Heart right ventricle (tissue), 16 donors: ENCODE measurements around the gene GMDS. TPM values are rescaled to one million over a fixed set of nuclear protein-coding genes. Genes with fewer than 3 reads are reported as not detected.

Experiments
- ATAC-seq, 8 donors: fragments of 200-7000 bp; cut with Tn5 transposase; one replicate each; pipeline ENCODE4 v1.9.1; 2020; ENCODE audit warnings: mild to moderate bottlenecking in 8 of 8, moderate library complexity in 8 of 8, moderate number of reproducible peaks in 1 of 8
- DNase-seq, 2 donors: peaks; one replicate each; pipeline ENCODE4 v3.0.0-alpha.2; 2020
- H3K27ac ChIP-seq, 10 donors: fragments of 200-600 bp; sonication (generic) in 2 of 10; one replicate each; pipeline versions ENCODE4 v1.5.0 to v1.8.0; 2020 to 2022; ENCODE audit warnings: mild to moderate bottlenecking in 3 of 10
- H3K27me3 ChIP-seq, 7 donors: fragments of 200-600 bp; one replicate each; pipeline ENCODE4 v1.8.0; 2021 to 2022; ENCODE audit warnings: mild to moderate bottlenecking in 2 of 7
- H3K36me3 ChIP-seq, 9 donors: fragments of 200-600 bp; sonication (generic) in 1 of 9; one replicate each; pipeline versions ENCODE4 v1.5.0 to v1.8.0; 2020 to 2022; ENCODE audit warnings: mild to moderate bottlenecking in 2 of 9
- H3K4me1 ChIP-seq, 9 donors: fragments of 200-600 bp; sonication (generic) in 1 of 9; one replicate each; pipeline versions ENCODE4 v1.5.0 to v1.8.0; 2020 to 2022; ENCODE audit warnings: mild to moderate bottlenecking in 4 of 9
- H3K4me3 ChIP-seq, 10 donors: fragments of 200-600 bp; sonication (generic) in 2 of 10; one replicate each; pipeline versions ENCODE4 v1.5.0 to v1.8.0; 2020 to 2022; ENCODE audit warnings: mild to moderate bottlenecking in 7 of 10, moderate library complexity in 2 of 10
- H3K9me3 ChIP-seq, 11 donors: fragments of 200-600 bp in 10 of 11; sonication (generic) in 2 of 11; one replicate each; pipeline versions ENCODE4 v1.5.0 to v1.8.0; 2013 to 2022; ENCODE audit warnings: mild to moderate bottlenecking in 2 of 11, control low read depth in 1 of 11, moderate library complexity in 1 of 11
- CTCF ChIP-seq, 9 donors: fragments of 200-600 bp; sonication (generic) in 2 of 9; IDR thresholded peaks; one replicate each; pipeline versions ENCODE4 v1.5.0 to v1.8.0; 2021 to 2022; ENCODE audit warnings: antibody characterized with exemption in 9 of 9, mild to moderate bottlenecking in 5 of 9, moderate library complexity in 1 of 9
- WGBS, 2 donors: extraction: QIAGEN DNeasy Blood & Tissue Kit; methylation state at CpG; one replicate each; pipeline ENCODE4 v1.1.7; 2013; ENCODE audit warnings: inconsistent platforms in 1 of 2; 5-methylcytosine and 5-hydroxymethylcytosine counted together
- intact Hi-C, 10 donors: fragments of 100-400 bp; cut with DNase I; formaldehyde crosslinking; loops; one replicate each; pipeline versions ENCODE4 v1.11.1 to v1.14.2; 2022
- polyA plus RNA-seq, 2 donors: library from polyadenylated mRNA; stranded (reverse); fragments of 200-250 nt; gene quantifications; one replicate each; pipeline ENCODE4 v1.2.3, GENCODE V29; 2013
- total RNA-seq, 10 donors: library from RNA; stranded (reverse); fragmentation: NEBNext Ultra II Directional in 3 of 10; extraction: Animal tissue kit (Norgen Biotek cat#: 25700) in 3 of 10; gene quantifications; one replicate each; pipeline versions ENCODE4 v1.2.1 to v1.2.4, GENCODE V29; 2021 to 2023
- donor health status: Arrhythmogenic right ventricular cardiomyopathy.
- donor health status: ischemic (EF 13 %, LVEDD 7.1; RV severe dilation, severe dysfunction).
- donor health status: healthy with polysubstance abuse.
- donor health status: DM: no; HTN: yes; CAD: no.
- donor health status: DM: no; HTN: no; CAD: no.
- donor health status: ischemic (EF 25% LVEDD 6.9; RV normal size, moderate dysfunction).
- donor health status: ischemic (EF 25% LVEDD 5.7; RV mildly dilated, moderate dysfunction).
- donor health status: healthy.
- donor health status: DM: yes; HTN: yes; CAD: no.
- donor health status: Ischemic cardiomyopathy.
- donor health status: ischemic (EF 35%, LVEDD 5.7; RV mildly dilated, moderate dysfunction).
- donor health status: nonischemic (EF 11% LVEDD 7.7; RV severe dilation, severe dysfunction).
- donor health status: DM: yes; HTN: yes; CAD: no.
- donor health status: PGD.
- donor health status: ischemic (EF 29% LVEDD 5.4; RV normal size, mild dysfunction).
- donor health status: nonischemic (EF 23%, LVEDD 6.1; RV moderate dilation, normal function).

The GMDS gene
- total and polyA plus RNA-seq, 12 donors, result 5.0 to 10.6 (median 6.9) TPM

- no peak for TF ChIP-seq CTCF (IDR thresholded peaks at IDR 0.05)
- no peaks in the 10 kb centered on the region for H3K27me3 ChIP-seq
- no peak overlapping the region for H3K27ac ChIP-seq
- no peak for ATAC-seq
- DNase-seq, result no peak
- WGBS, 2 donors, result 95 to 100% methylated on average over 1 of the region's 1 CpG
- H3K4me1 ChIP-seq, result no peaks in the 10 kb centered on the region
- intact Hi-C loops, result no loop called here
- no peaks in the 10 kb centered on the region for H3K36me3 ChIP-seq
- peaks cover 0 to under 1% (median 0%) of the 10 kb centered on the region in 11 donors for H3K9me3 ChIP-seq
- H3K4me3 ChIP-seq, result no peak overlapping the region
Observed at GRCh38 chr6:2183752-2184151, 61.7 kb downstream of the GMDS start.

GRCh38 chr6:2183246-2183645, 62.2 kb downstream of the GMDS start:
- no peak for ATAC-seq
- intact Hi-C loops, result no loop called here
- no peak overlapping the region for H3K4me3 ChIP-seq
- no peaks in the 10 kb centered on the region for H3K36me3 ChIP-seq
- no peaks in the 10 kb centered on the region for H3K27me3 ChIP-seq
- no peak for DNase-seq
- H3K4me1 ChIP-seq, result no peaks in the 10 kb centered on the region
- TF ChIP-seq CTCF (IDR thresholded peaks at IDR 0.05), result no peak
- H3K27ac ChIP-seq, result no peak overlapping the region
- peaks cover 0 to 6% (median 0%) of the 10 kb centered on the region in 11 donors for H3K9me3 ChIP-seq

DNA sequence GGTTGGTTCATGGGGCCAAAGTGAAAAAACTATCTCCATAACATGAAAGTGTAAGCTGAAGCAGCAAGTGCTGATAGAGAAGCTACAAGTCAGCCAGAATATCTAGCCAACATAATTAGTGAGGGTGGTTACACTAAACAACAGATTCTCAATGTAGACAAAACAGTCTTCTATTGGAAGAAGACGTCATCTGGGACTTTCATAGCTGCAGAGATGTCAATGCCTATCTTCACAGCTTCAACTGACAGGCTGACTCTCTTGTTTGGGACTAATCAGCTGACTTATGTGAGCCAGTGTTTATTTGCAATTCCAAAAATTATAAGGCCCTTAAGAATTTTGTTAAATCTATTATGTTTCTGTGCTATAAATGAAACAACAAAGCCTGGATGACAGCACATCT, 63.2 kb downstream of the GMDS start:
- no peaks in the 10 kb centered on the region for H3K36me3 ChIP-seq
- no peaks in the 10 kb centered on the region for H3K27me3 ChIP-seq
- TF ChIP-seq CTCF (IDR thresholded peaks at IDR 0.05), result no peak
- no peaks in the 10 kb centered on the region for H3K4me1 ChIP-seq
- H3K4me3 ChIP-seq, result no peak overlapping the region
- intact Hi-C loops, result no loop called here
- ATAC-seq, result no peak
- H3K9me3 ChIP-seq, result peaks cover 0 to 12% (median 0%) of the 10 kb centered on the region in 11 donors
- WGBS, 2 donors, result 86 to 90% methylated on average over 1 of the region's 1 CpG
- H3K27ac ChIP-seq, result no peak overlapping the region
- no peak for DNase-seq

DNA sequence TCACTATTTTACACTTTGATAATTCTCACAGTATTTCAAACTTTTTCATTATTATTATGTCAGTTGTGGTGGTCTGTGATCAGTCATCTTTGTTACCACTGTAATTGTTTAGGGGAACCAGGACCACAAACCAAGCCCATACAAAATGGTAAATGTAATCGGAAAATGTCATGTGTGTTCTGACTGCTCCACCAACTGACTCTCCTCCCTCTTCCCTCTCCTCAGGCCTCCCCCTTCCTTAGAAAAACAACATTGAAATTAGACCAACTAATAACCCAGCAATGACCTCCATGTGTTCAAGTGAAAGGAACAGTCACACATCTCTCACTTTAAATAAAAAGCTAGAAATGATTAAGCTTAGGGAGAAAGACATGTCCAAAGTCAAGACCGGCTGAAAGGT, 63.8 kb downstream of the GMDS start:
- H3K4me1 ChIP-seq, result no peaks in the 10 kb centered on the region
- no peak for DNase-seq
- peaks cover 0 to 12% (median 0%) of the 10 kb centered on the region in 11 donors for H3K9me3 ChIP-seq
- ATAC-seq, result no peak
- no peak for TF ChIP-seq CTCF (IDR thresholded peaks at IDR 0.05)
- no peaks in the 10 kb centered on the region for H3K36me3 ChIP-seq
- intact Hi-C loops, result no loop called here
- no peaks in the 10 kb centered on the region for H3K27me3 ChIP-seq
- WGBS, 2 donors, result 82 to 95% methylated on average over 2 of the region's 2 CpGs
- no peak overlapping the region for H3K27ac ChIP-seq
- H3K4me3 ChIP-seq, result no peak overlapping the region

GRCh38 chr6:2179950-2180349, 65.5 kb downstream of the GMDS start:
- Histone ChIP-seq H3K36me3 (no peaks in the 10 kb centered on the region), H3K4me1 (no peaks in the 10 kb centered on the region), H3K9me3 (peaks cover 0 to 12% (median 0%) of the 10 kb centered on the region in 11 donors), H3K27ac (no peak overlapping the region), H3K27me3 (no peaks in the 10 kb centered on the region), H3K4me3 (no peak overlapping the region)
- no peak for TF ChIP-seq CTCF (IDR thresholded peaks at IDR 0.05)
- ATAC-seq (no peak), DNase-seq (no peak)
- intact Hi-C loops, result no loop called here
